Adrenal gland (tissue), 12 donors: ENCODE results near the gene UBE2G1. TPM values are rescaled to one million over a fixed set of nuclear protein-coding genes. Genes with fewer than 3 reads are reported as not detected.

Experiments used
- DNase-seq, 7 donors: peaks; one replicate each; pipeline ENCODE4 v3.0.0-alpha.2; 2019 to 2020
- H3K27ac ChIP-seq, 5 donors: fragments of 200-600 bp; sonication (generic) in 4 of 5; 1 replicate in 3 of 5; 2 replicates in 2 of 5; pipeline versions ENCODE4 v1.5.1 to v1.8.0; 2016 to 2020; ENCODE audit warnings: mild to moderate bottlenecking in 1 of 5
- H3K27me3 ChIP-seq: fragments of 200-600 bp; 2 replicates; pipeline ENCODE4 v1.8.0; 2021
- H3K36me3 ChIP-seq, 2 donors: fragments of 200-600 bp; replicated peaks in 1 of 2; 1 replicate in 1 of 2; 2 replicates in 1 of 2; pipeline versions ENCODE4 v1.5.1 to v1.8.0; 2018 to 2022
- H3K4me1 ChIP-seq, 2 donors: fragments of 200-600 bp; replicated peaks in 1 of 2; 1 replicate in 1 of 2; 2 replicates in 1 of 2; pipeline versions ENCODE4 v1.5.1 to v1.8.0; 2018 to 2021
- H3K4me3 ChIP-seq, 4 donors: fragments of 200-600 bp; sonication (generic) in 3 of 4; one replicate each; pipeline ENCODE4 v1.5.1; 2016 to 2018
- H3K9me3 ChIP-seq, 3 donors: fragments of 200-600 bp; sonication (generic) in 1 of 3; replicated peaks in 1 of 3; 1 replicate in 2 of 3; 2 replicates in 1 of 3; pipeline versions ENCODE4 v1.5.1 to v1.8.0; 2016 to 2021
- CTCF ChIP-seq, 6 experiments: fragments of 450-650 bp in 4 of 6; fragments of 200-600 bp in 2 of 6; sonication (generic) in 1 of 6; IDR thresholded peaks; 1 replicate in 5 of 6; 2 replicates in 1 of 6; pipeline versions ENCODE4 v1.5.1 to v1.8.0; 2016 to 2021; ENCODE audit warnings: antibody characterized with exemption in 6 of 6, mild to moderate bottlenecking in 2 of 6, moderate library complexity in 1 of 6
- POLR2A ChIP-seq, 2 donors: fragments of 450-650 bp; IDR thresholded peaks; one replicate each; pipeline ENCODE4 v1.6.1; 2017; ENCODE audit warnings: antibody characterized with exemption in 2 of 2, mild to moderate bottlenecking in 2 of 2, moderate library complexity in 1 of 2
- WGBS, 4 donors: extraction: QIAGEN DNeasy Blood & Tissue Kit in 2 of 4; methylation state at CpG; one replicate each; pipeline versions ENCODE4 v1.1.5 to v1.1.7; 2013 to 2017; 5-methylcytosine and 5-hydroxymethylcytosine counted together
- intact Hi-C, 2 donors: fragments of 100-400 bp; cut with DNase I; formaldehyde crosslinking; loops; one replicate each; pipeline versions ENCODE4 v1.14.1 to v1.15.0; 2022 to 2023
- polyA plus RNA-seq, 3 donors: library from polyadenylated mRNA; stranded (reverse); fragments of 200-250 nt in 2 of 3; fragments of 350-450 nt in 1 of 3; fragmentation: Illumina TruSeq in 1 of 3; extraction: RNeasy Lipid Tissue Mini Kit (QIAGEN cat#74804) in 1 of 3; gene quantifications; one replicate each; pipeline ENCODE4 v1.2.3, GENCODE V29; 2013 to 2014
- total RNA-seq, 9 donors: library from RNA; depleted of rRNA in 4 of 9; stranded (reverse); fragments of >200 nt in 4 of 9; fragments of 120-200 nt in 1 of 9; fragmentation: NEBNext Ultra II Directional in 1 of 9; extraction: Animal tissue kit (Norgen Biotek cat#: 25700) in 1 of 9; gene quantifications; one replicate each; pipeline versions ENCODE4 v1.1.0 to v1.2.4, GENCODE V29; 2013 to 2023
- donor health status: healthy with polysubstance abuse.
- donor health status: Bipolar disorder and iron deficiency.
- donor health status: DM: yes; HTN: yes; CAD: no.
- donor health status: DM: no; HTN: no; CAD: no.
- donor health status: DM: no; HTN: no; CAD: no.
- donor health status: DM: yes; HTN: yes; CAD: no.

Gene UBE2G1
- total and polyA plus RNA-seq, 12 donors, result 7.6 to 63.6 (median 54.7) TPM

GRCh38 chr17:4317610-4318009, 48.9 kb downstream of the UBE2G1 start:
- intact Hi-C loops, result no loop called here
- 24 to 37% (median 32%) methylated on average over 5 of the region's 5 CpGs for WGBS, 4 donors
- H3K36me3 ChIP-seq, result no peaks in the 10 kb centered on the region
- H3K4me1 ChIP-seq, result peaks cover 25 to 46% of the 10 kb centered on the region in 2 donors
- TF ChIP-seq POLR2A (IDR thresholded peaks at IDR 0.05) (no peak), CTCF (IDR thresholded peaks at IDR 0.05) (no peak)
- no peak for DNase-seq
- H3K27me3 ChIP-seq, result no peaks in the 10 kb centered on the region
- H3K4me3 ChIP-seq, result no peak overlapping the region
- H3K9me3 ChIP-seq, result no peaks in the 10 kb centered on the region
- peak overlapping the region in 4 of 5 donors; percentile 11 to 49 (median 20) for H3K27ac ChIP-seq

GRCh38 chr17:4316648-4317047, 49.8 kb downstream of the UBE2G1 start:
- no peak overlapping the region for H3K4me3 ChIP-seq
- WGBS, 4 donors, result 82 to 88% (median 87%) methylated on average over 10 of the region's 10 CpGs
- no peaks in the 10 kb centered on the region for H3K36me3 ChIP-seq
- no peak for TF ChIP-seq CTCF (IDR thresholded peaks at IDR 0.05)
- intact Hi-C loops, result no loop called here
- H3K9me3 ChIP-seq, result no peaks in the 10 kb centered on the region
- peaks cover 26 to 46% of the 10 kb centered on the region in 2 donors for H3K4me1 ChIP-seq
- DNase-seq, result no peak
- no peaks in the 10 kb centered on the region for H3K27me3 ChIP-seq
- H3K27ac ChIP-seq, result no peak overlapping the region

GRCh38 chr17:4314618-4315017, 51.9 kb downstream of the UBE2G1 start:
- Histone ChIP-seq H3K27me3 (no peaks in the 10 kb centered on the region), H3K36me3 (no peaks in the 10 kb centered on the region), H3K27ac (no peak overlapping the region), H3K4me1 (peaks cover 43 to 62% of the 10 kb centered on the region in 2 donors), H3K9me3 (no peaks in the 10 kb centered on the region), H3K4me3 (no peak overlapping the region)
- TF ChIP-seq POLR2A (IDR thresholded peaks at IDR 0.05) (no peak), CTCF (IDR thresholded peaks at IDR 0.05) (no peak)
- WGBS, 4 donors, result 41 to 76% (median 60%) methylated on average over 1 of the region's 1 CpG
- intact Hi-C loops, result no loop called here
- DNase-seq, result no peak

- H3K36me3 ChIP-seq, result no peaks in the 10 kb centered on the region
- TF ChIP-seq POLR2A (IDR thresholded peaks at IDR 0.05) (no peak), CTCF (IDR thresholded peaks at IDR 0.05) (no peak)
- no peaks in the 10 kb centered on the region for H3K27me3 ChIP-seq
- intact Hi-C loops, result no loop called here
- WGBS, 4 donors, result 76 to 94% (median 88%) methylated on average over 3 of the region's 3 CpGs
- no peak for DNase-seq
- H3K4me1 ChIP-seq, result peaks cover 43 to 64% of the 10 kb centered on the region in 2 donors
- no peak overlapping the region for H3K4me3 ChIP-seq
- H3K27ac ChIP-seq, result peak overlapping the region in 2 of 5 donors; percentile 14 to 54
- no peaks in the 10 kb centered on the region for H3K9me3 ChIP-seq
Observed at GRCh38 chr17:4314179-4314578, 52.3 kb downstream of the UBE2G1 start.
